HG03135 (cell line): Measurements from ENCODE around the gene MGAT4A.

Experiments used
- ATAC-seq: cut with Tn5 transposase; IDR thresholded peaks from one replicate; pipeline ENCODE4 v1.9.1; 2021; ENCODE audit warnings: mild to moderate bottlenecking, moderate library complexity; ENCODE audit not compliant: unreplicated experiment

Gene MGAT4A

GRCh38 chr2:98579926-98580325, 151.0 kb downstream of the MGAT4A start:
- ATAC-seq = no peak

- ATAC-seq = no peak
Observed at GRCh38 chr2:98578231-98578630, 152.7 kb downstream of the MGAT4A start.

GRCh38 chr2:98577313-98577712, 153.6 kb downstream of the MGAT4A start:
- ATAC-seq = no peak

- no peak for ATAC-seq
Observed at GRCh38 chr2:98576666-98577312, 154.1 kb downstream of the MGAT4A start.

DNA sequence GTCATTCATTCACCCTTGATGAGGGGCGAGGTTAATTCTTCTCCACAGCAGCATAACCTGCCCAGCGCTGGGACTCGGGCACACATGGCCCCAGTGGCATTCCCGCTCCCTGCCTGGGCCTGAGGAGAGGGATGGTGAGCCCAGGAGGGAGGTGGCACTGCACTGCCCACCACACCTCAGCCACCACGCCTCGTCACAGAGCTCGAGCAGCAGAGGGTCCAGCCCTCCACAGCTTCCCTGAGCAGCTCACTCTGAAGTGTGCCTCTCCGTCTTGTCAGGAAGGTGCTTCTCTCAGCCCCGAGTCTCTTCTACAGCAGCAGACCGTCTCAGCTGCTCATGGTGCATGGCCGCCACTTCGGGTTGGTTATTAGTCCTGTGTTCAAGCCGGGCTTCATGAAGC, 157.5 kb downstream of the MGAT4A start:
- ATAC-seq = no peak

GRCh38 chr2:98572676-98573075, 158.3 kb downstream of the MGAT4A start:
- no peak for ATAC-seq

DNA sequence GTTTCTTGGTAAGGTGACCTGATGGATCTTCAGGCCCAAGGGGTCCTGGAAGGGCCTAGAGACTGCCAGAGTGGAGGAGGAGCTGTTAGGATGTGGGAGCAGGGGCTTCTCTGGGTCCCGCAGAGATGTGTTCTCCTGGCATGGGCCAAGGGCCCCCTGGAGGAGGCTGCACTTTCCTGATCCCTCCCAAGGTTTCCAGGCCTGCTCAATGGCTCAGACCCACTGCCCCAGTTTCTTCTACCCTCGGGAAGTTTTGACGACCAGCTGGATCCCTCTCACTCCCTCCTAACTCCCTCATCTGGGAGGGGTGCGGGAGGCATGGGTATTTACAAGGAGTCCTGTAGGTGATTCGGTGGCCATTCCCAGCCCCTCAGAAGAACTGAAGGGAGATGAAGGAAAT, 158.7 kb downstream of the MGAT4A start:
- ATAC-seq = no peak

DNA sequence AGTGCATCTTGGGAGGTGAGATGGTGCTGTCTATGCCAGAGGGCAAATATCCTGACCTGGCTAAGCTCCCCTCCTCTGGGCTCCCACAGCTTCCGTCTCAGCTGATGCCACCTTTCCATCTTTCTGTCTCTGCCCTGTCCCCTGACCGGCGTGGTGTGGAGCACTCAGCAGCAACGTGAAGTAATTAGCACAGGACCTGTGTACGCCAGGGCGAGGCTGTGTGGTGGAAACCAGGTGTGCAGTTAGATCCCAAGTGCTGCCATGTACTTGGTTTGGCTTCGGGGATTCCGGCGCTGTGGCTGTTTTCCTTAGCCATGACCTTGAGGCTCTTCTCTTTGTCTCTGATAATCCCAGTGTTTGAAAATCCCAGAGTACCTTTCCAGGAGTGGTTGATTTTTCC, 159.1 kb downstream of the MGAT4A start:
- ATAC-seq = no peak

GRCh38 chr2:98571121-98571701, 159.7 kb downstream of the MGAT4A start:
- ATAC-seq = no peak

GRCh38 chr2:98570356-98570755, 160.6 kb downstream of the MGAT4A start:
- no peak for ATAC-seq

- ATAC-seq = no peak
Observed at GRCh38 chr2:98569915-98570314, 161.0 kb downstream of the MGAT4A start.

GRCh38 chr2:98569197-98569793, 161.6 kb downstream of the MGAT4A start:
- no peak for ATAC-seq
